ENCODE measurements around the gene TBC1D5.

The TBC1D5 gene

DNA sequence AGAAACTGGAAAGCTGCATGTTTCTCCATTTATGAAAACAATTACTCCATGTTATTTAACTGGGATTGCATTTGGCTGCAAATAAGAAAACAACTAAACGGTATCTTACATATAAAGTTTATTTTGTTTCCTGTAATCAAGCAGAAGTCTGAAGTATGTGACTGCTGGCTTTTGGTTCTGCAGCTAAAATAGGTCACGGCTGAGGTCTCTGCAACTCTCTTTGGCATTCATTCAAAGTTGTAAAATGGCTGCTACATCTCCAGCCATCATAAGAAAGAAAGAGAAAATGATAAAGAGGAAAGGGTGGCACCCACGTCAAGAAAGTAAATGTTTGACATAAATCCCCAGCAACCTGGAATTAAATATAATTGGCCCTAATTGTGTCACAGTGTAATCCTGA lies 406.1 kb downstream of the TBC1D5 start:
- no peak for DNase-seq

DNA sequence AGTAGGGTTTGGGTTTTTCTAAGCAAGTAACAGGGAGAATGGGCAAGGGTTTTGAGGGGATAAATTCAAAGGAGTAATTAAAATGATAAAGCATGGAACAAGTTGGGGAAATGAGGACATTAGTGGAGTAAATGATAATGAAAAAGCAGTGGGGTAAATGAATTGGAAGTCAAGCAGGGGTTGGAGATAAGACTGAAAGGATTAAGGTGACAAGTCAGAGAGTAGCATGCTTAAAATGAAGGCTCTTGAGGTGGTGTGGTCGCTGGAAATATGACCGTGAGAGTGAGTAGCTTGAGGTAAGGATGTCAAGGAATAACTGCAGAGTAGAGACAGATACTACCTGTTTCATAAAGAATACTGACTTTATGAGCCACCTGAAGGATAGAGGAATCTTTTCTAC lies 408.5 kb downstream of the TBC1D5 start:
- no peak for DNase-seq

- DNase-seq = no peak
Measured at GRCh38 chr3:17333446-17333845, 409.0 kb downstream of the TBC1D5 start.

DNA sequence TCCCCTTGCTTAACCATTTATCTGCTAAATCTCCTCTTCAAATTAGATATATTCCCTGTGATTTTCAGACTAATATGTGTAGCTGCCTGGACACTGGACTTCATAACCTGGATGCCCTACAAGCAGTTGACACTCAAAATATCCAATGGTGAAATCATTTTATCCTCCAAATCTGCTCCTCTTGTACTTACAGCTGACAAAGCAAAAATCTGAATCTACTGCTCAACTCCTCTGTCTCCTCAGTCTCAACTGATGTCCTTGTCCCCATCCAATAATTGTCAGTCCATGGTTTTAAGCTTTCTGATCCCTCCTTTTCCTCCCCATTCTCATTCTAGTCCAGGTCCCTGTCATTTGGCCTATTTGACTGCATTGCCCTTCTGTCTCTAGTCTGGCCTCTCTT lies 411.8 kb downstream of the TBC1D5 start:
- DNase-seq = no peak

DNA sequence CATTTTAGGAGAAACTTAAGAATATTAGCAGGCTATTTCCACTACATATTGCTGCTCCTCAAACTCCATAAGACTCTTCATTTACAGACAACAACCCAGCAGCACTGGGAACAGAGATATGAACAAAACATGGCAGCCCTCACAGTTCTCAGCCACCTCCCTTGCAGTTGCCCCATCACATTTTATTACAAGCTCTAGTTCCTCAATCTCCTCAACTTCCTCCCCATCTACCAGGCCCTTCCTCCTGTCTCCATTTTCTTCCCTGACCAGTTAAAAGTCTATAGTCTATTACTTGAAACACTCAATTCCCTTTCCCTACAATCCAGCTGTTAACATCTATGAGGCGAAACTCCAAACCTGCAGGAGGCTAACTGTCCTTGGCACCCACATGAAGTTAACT lies 412.5 kb downstream of the TBC1D5 start:
- DNase-seq = no peak

- no peak for DNase-seq
Measured at GRCh38 chr3:17322106-17322793, 420.2 kb downstream of the TBC1D5 start.

GRCh38 chr3:17320266-17320665 lies 422.2 kb downstream of the TBC1D5 start:
- no peak for DNase-seq

GRCh38 chr3:17315897-17316296 lies 426.5 kb downstream of the TBC1D5 start:
- DNase-seq = no peak

DNA sequence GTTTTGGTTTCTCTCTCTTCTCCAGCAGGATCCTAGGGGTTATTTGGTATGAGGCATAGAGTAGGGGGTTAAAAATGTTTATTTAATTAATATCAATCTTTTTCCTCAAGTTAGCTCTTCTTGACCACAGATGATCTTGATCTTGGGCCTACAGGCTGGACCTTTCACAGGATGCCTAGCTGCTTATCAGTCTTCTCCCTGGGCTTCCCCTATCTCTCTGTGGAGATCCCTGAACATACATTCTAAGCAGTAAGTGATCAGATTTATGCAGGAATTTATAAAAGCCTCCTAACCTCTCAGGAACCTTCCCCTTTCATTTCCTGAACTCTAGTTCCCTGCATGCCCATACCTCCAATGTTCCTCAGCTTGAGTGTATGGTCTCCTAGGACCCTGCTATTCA lies 428.3 kb downstream of the TBC1D5 start:
- DNase-seq = no peak

DNA sequence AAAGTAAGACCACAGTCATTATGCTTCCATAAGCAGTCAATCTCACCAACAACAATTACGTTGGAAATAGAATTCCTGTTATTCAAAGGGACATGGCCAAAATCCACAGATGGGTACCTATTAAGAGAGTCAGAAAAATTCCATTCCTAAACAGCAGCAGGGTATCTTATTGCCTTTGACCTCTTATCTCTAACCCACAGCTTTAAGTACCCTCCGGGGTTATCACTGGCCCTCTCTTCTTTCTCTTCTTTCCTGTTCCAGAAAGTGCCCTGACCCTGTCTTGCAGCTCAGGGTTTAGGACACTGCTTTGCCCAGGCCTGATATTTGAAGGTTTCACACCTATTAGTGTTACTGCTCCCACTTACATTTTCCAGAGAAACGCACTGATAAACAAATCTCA lies 428.7 kb downstream of the TBC1D5 start:
- DNase-seq = no peak

DNA sequence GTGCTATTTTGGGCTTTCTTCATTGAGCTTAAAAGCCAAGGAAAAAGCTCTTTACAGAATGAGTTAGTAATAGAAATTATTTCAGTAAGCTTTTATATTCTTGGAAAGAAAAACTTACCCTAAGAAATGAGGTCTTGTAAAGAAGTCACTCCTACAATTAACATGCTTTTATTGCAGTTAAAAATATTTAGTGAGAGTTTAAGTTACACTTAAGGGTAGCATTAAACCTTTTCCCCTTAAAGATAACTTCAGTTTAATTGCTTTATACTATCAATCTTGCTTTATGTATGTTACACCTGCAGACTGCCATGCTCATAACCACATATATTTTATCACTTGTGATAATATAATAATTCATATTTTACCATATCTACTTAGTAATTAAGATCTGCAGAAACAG lies 431.4 kb downstream of the TBC1D5 start:
- DNase-seq = no peak

DNA sequence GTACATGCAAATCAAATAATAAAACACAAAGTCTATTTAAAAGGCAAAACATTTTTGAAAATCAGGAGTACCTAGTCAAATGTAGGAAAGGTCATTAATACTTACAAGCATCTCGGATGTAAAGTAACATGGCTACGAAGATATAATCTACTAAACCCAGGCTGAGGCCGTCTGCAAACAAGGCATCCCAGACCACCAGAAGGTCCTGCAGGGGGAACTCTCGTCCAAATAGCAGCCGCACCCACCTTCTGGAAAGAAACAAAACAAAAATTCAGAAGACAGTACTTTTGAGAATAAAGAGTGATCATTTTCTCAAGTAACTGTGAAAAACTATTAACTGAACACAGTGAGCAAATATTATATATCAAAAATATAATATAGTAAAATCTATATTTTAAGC lies 434.5 kb downstream of the TBC1D5 start:
- peak in 1 of 2 experiments; percentile 76 for DNase-seq

DNA sequence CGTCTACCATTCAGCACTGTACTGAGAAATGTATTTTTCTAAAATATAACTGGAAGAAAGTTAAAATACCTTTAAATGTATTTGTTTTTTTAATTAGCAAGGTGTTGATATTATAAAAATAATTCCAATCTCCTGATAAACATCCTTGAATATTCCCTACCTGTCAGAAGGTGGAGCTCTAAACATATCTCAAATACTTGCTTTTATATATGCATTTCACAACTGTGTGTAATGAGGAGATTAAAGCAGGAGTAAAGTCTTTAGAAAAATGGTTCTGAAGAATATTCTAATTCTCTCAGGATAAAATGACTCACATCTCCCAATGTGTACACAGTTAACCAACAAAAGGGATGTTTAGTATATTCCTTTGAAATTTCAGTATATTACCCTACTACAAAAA lies 434.9 kb downstream of the TBC1D5 start:
- DNase-seq = peak in 1 of 2 experiments; percentile 85

- no peak for DNase-seq
Measured at GRCh38 chr3:17304969-17305368, 437.5 kb downstream of the TBC1D5 start.

DNA sequence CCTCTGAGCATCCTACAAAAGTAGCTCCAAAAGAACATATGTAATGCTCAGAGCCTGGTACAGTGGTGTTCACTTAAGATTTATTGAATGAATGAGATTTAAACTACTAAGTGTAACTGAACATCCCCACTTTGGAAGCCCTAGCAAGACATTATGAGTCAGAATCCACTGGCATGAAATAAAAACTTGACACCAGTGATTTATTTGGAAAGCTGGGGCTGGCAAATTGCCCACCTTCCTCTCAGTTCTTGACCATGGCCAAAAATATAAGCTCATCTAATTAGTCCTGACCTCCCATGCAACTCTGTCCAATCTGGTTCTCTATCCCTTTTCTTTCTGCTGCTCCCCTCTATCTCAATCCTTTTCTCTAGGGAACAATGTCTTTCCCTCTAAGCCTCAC lies 439.7 kb downstream of the TBC1D5 start:
- DNase-seq = no peak

- no peak for DNase-seq
Measured at GRCh38 chr3:17302170-17302569, 440.3 kb downstream of the TBC1D5 start.

GRCh38 chr3:17301271-17301670 lies 441.2 kb downstream of the TBC1D5 start:
- no peak for DNase-seq

DNA sequence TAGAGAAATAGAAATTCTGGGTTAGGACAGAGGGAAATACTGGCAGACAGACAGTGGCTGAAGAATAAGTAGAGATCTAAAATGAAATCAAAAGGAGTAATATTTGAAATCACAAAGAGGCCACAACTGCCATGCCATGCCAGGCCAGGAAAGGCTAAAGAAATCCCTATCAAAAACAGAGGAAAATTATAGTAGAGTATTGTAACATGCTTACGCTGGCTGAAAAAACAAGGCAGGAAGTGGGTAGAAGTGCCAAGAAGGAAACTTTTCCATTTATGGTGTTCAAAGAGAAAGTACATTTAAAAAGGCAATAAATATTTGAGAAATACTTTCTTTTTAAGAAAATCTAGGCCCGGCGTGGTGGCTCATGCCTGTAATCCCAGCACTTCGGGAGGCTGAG lies 442.0 kb downstream of the TBC1D5 start:
- no peak for DNase-seq

DNA sequence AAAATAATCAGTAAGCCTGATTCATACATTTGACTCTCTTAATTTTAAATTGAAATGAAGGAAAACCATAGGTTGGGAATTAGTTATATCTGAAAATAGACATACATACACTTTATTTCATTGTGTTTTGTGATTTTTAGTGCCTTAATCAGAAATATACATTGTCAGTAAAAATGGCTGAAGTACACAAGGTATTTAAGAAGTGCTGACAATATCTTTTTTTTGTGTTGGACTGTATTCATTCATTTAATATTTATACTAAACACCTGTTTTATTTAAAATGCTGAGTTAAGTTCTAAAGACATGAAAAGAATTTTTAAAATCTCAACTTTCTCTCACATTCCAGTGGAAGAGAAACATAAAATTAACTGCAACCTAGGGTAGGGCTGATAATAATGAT lies 444.4 kb downstream of the TBC1D5 start:
- no peak for DNase-seq

DNA sequence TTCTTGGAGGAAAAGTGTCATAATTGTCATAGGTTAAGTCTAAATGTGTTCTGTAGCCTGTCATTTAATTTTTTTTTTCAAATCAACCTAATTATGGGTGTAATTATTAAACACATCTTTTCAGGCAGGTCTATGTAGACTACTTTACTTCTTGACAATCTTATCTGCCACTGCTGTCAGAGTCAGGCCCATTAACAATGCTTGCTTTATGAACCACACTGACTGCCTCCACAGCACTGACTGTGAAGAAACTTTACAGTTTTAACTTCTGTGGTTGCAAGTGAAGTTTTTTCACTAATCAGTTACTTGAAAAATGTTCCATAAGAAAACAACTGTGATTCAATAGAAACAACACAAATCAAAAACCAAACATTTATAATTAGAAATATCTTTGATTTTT lies 449.9 kb downstream of the TBC1D5 start:
- DNase-seq = no peak

DNA sequence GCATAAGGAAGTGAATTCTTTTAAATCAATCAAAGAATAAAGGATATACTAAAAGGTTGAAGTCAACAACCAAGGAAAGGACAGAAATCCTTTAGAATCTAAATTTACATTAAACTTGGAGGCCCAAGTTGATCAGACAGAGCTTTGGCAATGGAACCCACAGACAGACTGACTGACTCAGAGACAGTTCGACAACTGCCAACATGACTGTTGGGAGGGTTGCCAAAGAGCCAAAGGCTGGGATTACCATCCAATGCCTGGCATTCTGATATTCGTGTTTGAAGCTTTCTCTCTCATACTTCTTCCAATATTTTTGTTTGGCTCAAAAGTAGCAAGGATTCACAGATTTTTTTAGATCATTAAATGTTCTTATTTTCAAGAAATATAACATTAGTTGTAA lies 451.5 kb downstream of the TBC1D5 start:
- no peak for DNase-seq

DNA sequence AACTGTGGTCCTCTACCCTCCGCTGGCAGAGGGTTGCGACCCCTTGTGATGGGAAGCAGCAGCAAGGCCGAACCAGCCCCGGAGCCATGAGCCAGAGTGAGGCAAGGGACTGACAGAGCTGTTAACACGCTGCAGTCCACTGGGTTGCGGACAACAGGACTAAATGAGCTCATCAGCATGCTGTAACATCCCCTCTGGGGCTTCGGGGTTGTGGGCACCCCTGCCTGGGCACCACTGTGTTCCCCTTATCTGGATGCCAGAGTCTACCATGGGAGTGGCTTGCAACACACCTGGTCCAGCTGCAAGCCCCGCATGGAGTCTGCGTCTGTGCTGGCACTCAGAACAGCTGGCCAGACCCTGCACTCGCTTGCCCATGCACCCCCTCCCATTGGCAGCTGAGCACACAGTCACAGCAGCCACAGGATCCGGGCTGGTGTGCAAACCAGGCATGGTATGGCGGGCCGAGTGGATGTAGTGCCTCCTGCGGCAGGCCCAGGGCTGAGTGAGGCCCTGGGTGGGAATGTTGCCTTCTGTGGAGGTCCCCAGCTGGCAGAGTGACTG lies 453.5 kb downstream of the TBC1D5 start:
- no peak for DNase-seq

GRCh38 chr3:17287006-17287689 lies 455.3 kb downstream of the TBC1D5 start:
- no peak for DNase-seq

GRCh38 chr3:17278006-17278405 lies 464.4 kb downstream of the TBC1D5 start:
- DNase-seq = no peak

DNA sequence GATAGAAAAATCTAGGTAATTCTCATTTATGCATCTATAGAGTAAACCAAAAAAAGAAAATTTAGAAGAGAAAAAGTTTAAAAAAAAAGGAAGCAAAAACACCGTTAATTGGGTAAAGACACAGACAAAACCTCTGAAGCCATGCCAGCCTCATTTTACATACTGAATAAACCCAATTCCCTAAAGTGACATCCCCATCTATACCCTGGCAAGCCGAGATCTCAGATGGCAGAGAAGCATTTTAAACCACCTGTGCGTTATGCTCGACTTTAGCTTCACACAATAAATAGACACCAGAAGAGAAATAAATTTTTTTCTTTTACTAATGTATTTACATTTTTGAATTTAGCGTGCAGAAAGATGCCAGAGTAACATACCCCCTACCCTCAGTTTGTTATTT lies 475.6 kb downstream of the TBC1D5 start:
- no peak for DNase-seq

Measured in NCI-H526 (cell line).